ENCODE data around the gene RAB40C.

DNA sequence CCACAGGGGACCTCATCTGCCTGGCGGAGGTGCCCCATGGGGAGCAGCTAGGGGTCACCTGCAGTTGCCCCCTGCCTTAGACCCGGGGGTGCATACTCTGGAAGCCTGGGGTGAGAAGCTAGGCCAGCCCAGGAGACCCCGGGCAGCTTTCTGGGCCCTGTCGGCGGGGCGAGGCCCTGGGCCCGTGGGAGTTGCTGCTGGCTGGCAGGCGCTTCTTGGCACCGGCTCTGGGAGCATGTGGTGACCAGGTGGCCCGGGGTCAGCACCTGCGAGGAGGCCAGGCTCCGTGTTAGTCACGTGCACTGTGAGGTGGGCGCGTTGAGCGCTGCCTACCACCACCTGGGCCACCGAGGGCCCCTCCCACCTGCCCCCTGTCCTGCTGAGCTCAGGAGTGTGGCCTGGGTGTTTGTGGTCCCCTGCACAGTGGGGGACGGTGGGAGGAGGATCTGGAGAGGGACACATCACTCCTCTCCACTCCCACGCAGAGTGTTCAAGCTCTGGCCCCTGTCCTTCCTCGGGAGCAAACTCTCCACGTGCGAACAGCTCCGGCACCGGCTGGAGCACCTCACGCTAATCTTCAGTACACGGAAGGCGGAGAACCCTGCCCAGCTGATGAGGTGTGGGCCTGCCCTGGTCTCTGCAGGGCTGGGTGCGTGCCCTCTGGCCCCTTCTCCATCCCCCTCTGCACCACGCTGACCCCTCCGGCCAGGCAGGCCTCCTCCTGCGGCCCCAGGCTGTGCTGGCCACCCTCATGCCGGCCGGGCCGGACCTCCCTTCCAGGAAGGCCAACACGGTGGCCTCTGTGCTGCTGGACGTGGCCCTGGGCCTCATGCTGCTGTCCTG, 14.3 kb upstream of the RAB40C start:
- no peak for TF ChIP-seq OSR1 (CRISPR knock-in tag; IDR thresholded peaks at IDR 0.05)
- TF ChIP-seq, protein P1, sequence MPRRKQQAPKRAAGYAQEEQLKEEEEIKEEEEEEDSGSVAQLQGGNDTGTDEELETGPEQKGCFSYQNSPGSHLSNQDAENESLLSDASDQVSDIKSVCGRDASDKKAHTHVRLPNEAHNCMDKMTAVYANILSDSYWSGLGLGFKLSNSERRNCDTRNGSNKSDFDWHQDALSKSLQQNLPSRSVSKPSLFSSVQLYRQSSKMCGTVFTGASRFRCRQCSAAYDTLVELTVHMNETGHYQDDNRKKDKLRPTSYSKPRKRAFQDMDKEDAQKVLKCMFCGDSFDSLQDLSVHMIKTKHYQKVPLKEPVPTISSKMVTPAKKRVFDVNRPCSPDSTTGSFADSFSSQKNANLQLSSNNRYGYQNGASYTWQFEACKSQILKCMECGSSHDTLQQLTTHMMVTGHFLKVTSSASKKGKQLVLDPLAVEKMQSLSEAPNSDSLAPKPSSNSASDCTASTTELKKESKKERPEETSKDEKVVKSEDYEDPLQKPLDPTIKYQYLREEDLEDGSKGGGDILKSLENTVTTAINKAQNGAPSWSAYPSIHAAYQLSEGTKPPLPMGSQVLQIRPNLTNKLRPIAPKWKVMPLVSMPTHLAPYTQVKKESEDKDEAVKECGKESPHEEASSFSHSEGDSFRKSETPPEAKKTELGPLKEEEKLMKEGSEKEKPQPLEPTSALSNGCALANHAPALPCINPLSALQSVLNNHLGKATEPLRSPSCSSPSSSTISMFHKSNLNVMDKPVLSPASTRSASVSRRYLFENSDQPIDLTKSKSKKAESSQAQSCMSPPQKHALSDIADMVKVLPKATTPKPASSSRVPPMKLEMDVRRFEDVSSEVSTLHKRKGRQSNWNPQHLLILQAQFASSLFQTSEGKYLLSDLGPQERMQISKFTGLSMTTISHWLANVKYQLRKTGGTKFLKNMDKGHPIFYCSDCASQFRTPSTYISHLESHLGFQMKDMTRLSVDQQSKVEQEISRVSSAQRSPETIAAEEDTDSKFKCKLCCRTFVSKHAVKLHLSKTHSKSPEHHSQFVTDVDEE (CRISPR knock-in tag; IDR thresholded peaks at IDR 0.05), result no peak
- TF ChIP-seq ZNF565 (CRISPR knock-in tag; conservative IDR thresholded peaks at IDR 0.05; ENCODE audit: low read depth), result no peak
- TF ChIP-seq ZFP3 (CRISPR knock-in tag; IDR thresholded peaks at IDR 0.05), result no peak
- TF ChIP-seq TOX (CRISPR knock-in tag; IDR thresholded peaks at IDR 0.05; ENCODE audit: borderline replicate concordance), result no peak
- no peak for TF ChIP-seq ARNTL (CRISPR knock-in tag; IDR thresholded peaks at IDR 0.05; ENCODE audit: borderline replicate concordance, low read depth)
- TF ChIP-seq TCF4 (CRISPR knock-in tag; IDR thresholded peaks at IDR 0.05; ENCODE audit: borderline replicate concordance), result no peak
- no peak for TF ChIP-seq ZNF8 (CRISPR knock-in tag; IDR thresholded peaks at IDR 0.05)
- no peak for TF ChIP-seq ISL1 (CRISPR knock-in tag; IDR thresholded peaks at IDR 0.05)
